Glutamatergic neuron (in vitro differentiated cells): ENCODE results near the gene SH3BP5. TPM values are rescaled to one million over a fixed set of nuclear protein-coding genes. Genes with fewer than 3 reads are reported as not detected.

Experiments
- DNase-seq: peaks from one replicate; pipeline ENCODE4 v3.0.0; 2022
- H3K27ac Mint-ChIP-seq: one replicate; pipeline ENCODE4 v1.8.0; 2020; ENCODE audit warnings: mild to moderate bottlenecking, mixed read lengths, inconsistent platforms; ENCODE audit not compliant: unreplicated experiment
- H3K27me3 Mint-ChIP-seq: one replicate; pipeline ENCODE4 v1.8.0; 2020; ENCODE audit warnings: mild to moderate bottlenecking, moderate library complexity, mixed read lengths, inconsistent platforms; ENCODE audit not compliant: unreplicated experiment
- H3K36me3 Mint-ChIP-seq: one replicate; pipeline ENCODE4 v1.8.0; 2020; ENCODE audit warnings: mild to moderate bottlenecking, mixed read lengths, inconsistent platforms; ENCODE audit not compliant: unreplicated experiment
- H3K4me1 Mint-ChIP-seq: one replicate; pipeline ENCODE4 v1.8.0; 2020; ENCODE audit warnings: mild to moderate bottlenecking, low read depth, mixed read lengths, inconsistent platforms; ENCODE audit not compliant: unreplicated experiment
- H3K4me3 Mint-ChIP-seq: one replicate; pipeline ENCODE4 v1.8.0; 2020; ENCODE audit warnings: mild to moderate bottlenecking, mixed read lengths, inconsistent platforms; ENCODE audit not compliant: unreplicated experiment
- H3K9me3 Mint-ChIP-seq: one replicate; pipeline ENCODE4 v1.8.0; 2020; ENCODE audit warnings: mild to moderate bottlenecking, moderate library complexity, mixed read lengths, inconsistent platforms; ENCODE audit not compliant: unreplicated experiment
- CTCF ChIP-seq: fragments of 200-600 bp; sonication (generic); IDR thresholded peaks from one replicate; pipeline ENCODE4 v1.5.0; 2021; ENCODE audit not compliant: partially characterized antibody, unreplicated experiment
- total RNA-seq: library from RNA; stranded (reverse); fragmentation: NEBNext Ultra II Directional; extraction: Animal tissue kit (Norgen Biotek cat#: 25700); gene quantifications from one replicate; pipeline ENCODE4 v1.2.1, GENCODE V29; 2021; ENCODE audit not compliant: unreplicated experiment

The SH3BP5 gene
- total RNA-seq, 1 donor from 2014 or later: 25.3 TPM

- DNase-seq: no peak
- H3K27me3 Mint-ChIP-seq: no peaks in the 10 kb centered on the region
- no peaks in the 10 kb centered on the region for H3K36me3 Mint-ChIP-seq
- H3K27ac Mint-ChIP-seq: no peak overlapping the region
- peaks cover 5% of the 10 kb centered on the region for H3K4me1 Mint-ChIP-seq
- no peak overlapping the region for H3K4me3 Mint-ChIP-seq
- no peak for TF ChIP-seq CTCF
- H3K9me3 Mint-ChIP-seq: peaks cover 2% of the 10 kb centered on the region
These were observed 66.5 kb downstream of the SH3BP5 start for GRCh38 chr3:15265655-15266509.

GRCh38 chr3:15264486-15264885 is 67.9 kb downstream of the SH3BP5 start:
- no peak for TF ChIP-seq CTCF
- Mint-ChIP-seq H3K27me3 (no peaks in the 10 kb centered on the region), H3K27ac (no peak overlapping the region), H3K4me1 (peaks cover 4% of the 10 kb centered on the region), H3K36me3 (no peaks in the 10 kb centered on the region), H3K4me3 (no peak overlapping the region), H3K9me3 (peaks cover 6% of the 10 kb centered on the region)
- DNase-seq: no peak

- no peak for DNase-seq
- peaks cover 2% of the 10 kb centered on the region for H3K4me1 Mint-ChIP-seq
- H3K4me3 Mint-ChIP-seq: no peak overlapping the region
- peaks cover 2% of the 10 kb centered on the region for H3K27me3 Mint-ChIP-seq
- no peak for TF ChIP-seq CTCF
- H3K36me3 Mint-ChIP-seq: peaks cover 3% of the 10 kb centered on the region
- peaks cover 6% of the 10 kb centered on the region for H3K9me3 Mint-ChIP-seq
- no peak overlapping the region for H3K27ac Mint-ChIP-seq
These were observed 68.5 kb downstream of the SH3BP5 start for GRCh38 chr3:15263926-15264325.

- Mint-ChIP-seq H3K9me3 (peaks cover 6% of the 10 kb centered on the region), H3K27me3 (peaks cover 4% of the 10 kb centered on the region), H3K36me3 (peaks cover 4% of the 10 kb centered on the region), H3K4me1 (peaks cover 2% of the 10 kb centered on the region), H3K4me3 (no peak overlapping the region), H3K27ac (no peak overlapping the region)
- no peak for TF ChIP-seq CTCF
- DNase-seq: no peak
These were observed 69.3 kb downstream of the SH3BP5 start for GRCh38 chr3:15263120-15263519.

- Mint-ChIP-seq H3K36me3 (peaks cover 4% of the 10 kb centered on the region), H3K27me3 (peaks cover 4% of the 10 kb centered on the region), H3K9me3 (peaks cover 6% of the 10 kb centered on the region), H3K27ac (no peak overlapping the region), H3K4me1 (peaks cover 2% of the 10 kb centered on the region), H3K4me3 (no peak overlapping the region)
- no peak for TF ChIP-seq CTCF
- no peak for DNase-seq
These were observed 70.4 kb downstream of the SH3BP5 start for GRCh38 chr3:15262021-15262420.
